NCI-H187 (cell line): ENCODE results near the gene TNFRSF13B.
"Not testable (repeated sequence)": the region's sequence is repeated elsewhere in the genome, so short reads cannot be mapped to it uniquely, and the experiment has no call there.

Experiments used
- DNase-seq, 2 experiments: peaks; one replicate each; lab custom pipeline; 2025; lab: John Stamatoyannopoulos, UW

The TNFRSF13B gene

DNA sequence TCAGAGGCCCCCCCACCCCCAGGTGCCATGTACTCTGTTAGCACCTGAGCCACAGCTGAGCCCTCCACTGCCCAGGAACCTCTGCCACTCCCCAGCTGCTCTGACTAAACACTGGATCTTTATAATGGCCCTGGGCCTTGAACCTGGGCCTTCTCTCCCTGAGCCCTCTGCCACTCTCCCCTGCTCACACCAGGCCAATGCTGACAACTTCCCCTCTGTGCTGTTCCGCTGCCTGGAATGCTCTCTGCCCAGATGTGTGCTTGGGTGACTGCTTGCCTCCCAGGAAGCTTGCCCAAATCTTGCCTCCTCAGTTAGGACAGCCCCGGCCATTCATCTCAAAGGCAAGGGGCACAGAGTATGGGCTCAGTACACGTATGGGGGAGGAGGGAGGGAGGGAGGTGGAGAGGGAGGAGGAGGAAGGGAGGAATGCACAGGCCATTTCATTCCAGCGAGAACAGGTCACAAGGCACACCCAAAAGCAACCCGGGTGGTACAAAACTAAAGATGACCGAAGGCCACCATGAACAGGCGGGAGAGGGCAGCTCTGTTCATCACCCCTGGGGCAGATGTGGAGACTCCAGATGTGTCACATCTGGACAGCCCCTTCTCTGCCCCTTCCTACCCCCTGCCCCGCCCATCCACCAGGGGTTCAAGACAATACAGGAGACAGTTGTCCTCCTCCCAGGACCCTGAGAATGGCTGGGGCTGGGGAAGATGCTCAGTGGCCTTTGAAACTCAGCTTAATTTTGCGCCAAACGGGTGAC lies 15.3 kb upstream of the TNFRSF13B start:
- no peak for DNase-seq

DNA sequence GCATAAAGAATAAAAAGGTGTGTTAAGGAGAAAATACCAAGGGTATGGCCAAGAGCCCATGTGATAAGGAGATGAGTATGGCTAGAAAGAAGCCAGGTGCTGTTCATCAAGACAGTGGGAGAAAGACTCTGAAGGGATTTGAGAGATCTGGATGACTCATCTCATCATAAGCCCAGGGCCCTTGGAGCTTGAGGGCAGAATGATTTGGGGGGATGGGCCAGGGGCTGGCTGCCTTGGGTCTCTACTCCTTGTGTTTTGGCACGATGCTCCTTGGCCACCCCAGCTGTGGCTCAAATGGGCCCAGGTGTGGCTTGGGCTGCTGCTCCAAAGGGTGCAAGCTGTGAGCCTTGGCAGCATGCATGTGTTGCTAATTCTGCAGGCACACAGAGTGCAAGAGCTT lies 14.5 kb upstream of the TNFRSF13B start:
- DNase-seq: no peak

DNA sequence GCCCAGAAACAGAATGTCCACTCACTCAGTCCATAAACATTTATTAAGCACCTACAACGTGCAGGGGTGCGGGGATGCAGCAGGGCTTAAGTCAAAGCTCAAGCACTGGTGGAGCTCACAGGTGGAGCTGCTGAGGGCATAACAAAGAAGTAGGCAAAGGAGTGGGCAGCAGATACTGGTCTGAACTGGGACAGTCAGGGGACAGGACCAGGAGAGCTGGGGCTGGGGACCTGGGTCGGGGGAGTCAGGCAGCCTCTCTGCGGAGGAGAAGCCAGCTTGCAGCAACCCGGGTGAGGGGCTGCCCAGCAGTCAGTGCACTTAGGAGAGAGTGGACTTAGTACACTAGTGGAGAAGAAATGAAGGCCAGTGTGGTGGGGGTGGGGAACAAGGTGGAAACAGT lies 10.0 kb upstream of the TNFRSF13B start:
- no peak for DNase-seq

DNA sequence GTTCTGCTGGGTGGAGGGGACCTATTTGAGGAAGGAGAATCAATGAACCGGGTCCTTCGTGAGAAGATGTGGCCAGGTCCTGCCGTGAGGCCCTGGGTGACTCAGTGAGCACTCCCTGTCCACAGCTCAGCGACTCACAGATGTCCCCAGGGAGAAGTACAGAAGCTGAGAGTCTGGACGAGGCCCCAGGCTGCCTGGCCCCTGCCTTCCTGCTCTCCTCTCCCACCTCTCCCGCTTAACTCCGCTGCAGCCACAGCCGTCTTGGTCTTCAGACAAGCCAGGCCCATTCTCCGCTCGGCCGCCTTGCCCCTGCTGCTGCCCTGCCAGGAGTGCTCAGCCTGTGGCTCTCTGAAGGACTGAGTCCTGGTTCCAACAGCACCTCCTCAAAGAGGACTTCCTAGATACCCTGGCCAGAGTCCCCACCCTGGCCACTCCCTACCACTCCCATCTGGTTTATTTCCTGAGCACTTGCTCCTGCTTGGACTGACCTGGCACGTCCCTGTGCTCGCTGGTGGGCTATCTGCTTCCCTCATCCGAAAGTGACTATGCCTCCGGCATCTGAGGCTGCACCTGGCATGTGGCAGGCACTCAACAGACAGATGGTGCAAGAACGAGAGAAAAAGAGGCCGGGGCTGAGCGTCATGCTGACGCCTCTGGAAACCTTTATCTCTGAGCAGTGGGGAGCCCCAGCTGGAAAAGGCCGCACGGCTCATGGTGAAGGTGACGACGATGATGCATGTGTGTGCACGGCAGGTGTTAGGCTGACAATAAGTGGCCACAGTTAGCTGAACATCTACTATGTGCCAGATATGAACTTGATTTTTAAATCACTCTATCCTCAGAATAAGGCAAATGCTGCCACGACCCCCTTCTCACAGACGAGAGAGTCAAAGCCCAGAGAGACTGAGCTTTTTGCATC lies 9.2 kb upstream of the TNFRSF13B start:
- DNase-seq: no peak

DNA sequence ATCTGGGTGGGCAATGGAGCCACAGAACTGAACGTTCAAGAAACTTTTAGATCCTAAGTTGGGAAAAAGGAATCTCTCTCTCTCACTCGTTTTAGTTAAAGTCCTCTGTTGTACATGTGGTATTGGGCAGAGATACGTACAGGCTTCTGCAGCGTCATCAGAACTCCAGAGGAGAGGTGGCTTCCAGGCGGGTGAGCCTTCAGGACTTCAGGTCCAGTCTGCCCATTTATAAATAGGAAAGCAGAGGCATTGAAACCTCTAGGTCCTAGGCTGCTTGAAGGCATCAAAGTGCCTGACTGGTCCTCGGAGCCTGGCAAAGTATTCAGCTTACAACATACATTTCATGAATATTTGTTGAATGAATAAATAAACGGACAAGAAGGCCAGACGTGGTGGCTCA lies 8.1 kb upstream of the TNFRSF13B start:
- DNase-seq: no peak

DNA sequence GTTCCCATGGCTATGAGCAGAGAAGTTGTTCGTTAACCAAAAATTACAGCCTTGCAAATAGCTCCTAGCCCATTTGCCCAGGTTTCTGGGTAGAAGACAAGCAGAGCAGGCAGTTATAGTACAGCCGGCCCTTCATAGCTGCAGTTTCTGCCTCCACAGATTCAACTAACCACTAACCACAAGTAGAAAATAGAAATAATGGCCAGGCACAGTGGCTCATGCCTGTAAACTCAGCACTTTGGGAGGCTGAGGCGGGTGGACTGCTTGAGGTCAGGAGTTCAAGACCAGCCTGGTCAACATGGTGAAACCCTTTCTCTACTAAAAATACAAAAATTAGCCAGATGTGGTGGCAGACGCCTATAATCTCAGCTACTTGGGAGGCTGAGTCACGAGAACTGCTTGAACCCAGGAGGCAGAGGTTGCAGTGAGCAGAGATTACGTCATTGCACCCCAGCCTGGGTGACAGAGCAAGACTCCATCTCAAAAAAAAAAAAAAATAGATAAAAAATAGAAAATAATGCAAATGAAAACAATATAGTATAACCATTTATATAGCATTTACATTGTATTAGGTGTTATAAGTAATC lies 7.4 kb upstream of the TNFRSF13B start:
- DNase-seq: not testable (repeated sequence)

DNA sequence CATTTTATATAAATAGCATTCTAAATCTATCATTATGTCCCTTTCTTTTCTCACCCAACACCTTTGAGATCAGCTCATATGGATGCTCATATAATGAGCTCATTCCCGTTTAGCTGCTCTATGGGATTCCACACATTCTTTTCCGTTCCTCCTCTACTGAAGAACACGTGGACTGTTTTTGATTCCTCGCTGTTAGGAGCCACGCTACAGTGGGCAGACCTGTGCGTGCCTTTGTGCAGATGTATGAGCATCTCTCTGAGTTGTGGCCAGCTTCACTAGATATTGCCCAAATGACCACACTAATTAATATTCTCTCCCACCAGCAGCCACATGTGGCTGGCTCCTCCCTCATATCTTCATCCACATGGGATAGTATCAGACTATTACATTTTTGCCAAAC lies 6.0 kb upstream of the TNFRSF13B start:
- no peak for DNase-seq

DNA sequence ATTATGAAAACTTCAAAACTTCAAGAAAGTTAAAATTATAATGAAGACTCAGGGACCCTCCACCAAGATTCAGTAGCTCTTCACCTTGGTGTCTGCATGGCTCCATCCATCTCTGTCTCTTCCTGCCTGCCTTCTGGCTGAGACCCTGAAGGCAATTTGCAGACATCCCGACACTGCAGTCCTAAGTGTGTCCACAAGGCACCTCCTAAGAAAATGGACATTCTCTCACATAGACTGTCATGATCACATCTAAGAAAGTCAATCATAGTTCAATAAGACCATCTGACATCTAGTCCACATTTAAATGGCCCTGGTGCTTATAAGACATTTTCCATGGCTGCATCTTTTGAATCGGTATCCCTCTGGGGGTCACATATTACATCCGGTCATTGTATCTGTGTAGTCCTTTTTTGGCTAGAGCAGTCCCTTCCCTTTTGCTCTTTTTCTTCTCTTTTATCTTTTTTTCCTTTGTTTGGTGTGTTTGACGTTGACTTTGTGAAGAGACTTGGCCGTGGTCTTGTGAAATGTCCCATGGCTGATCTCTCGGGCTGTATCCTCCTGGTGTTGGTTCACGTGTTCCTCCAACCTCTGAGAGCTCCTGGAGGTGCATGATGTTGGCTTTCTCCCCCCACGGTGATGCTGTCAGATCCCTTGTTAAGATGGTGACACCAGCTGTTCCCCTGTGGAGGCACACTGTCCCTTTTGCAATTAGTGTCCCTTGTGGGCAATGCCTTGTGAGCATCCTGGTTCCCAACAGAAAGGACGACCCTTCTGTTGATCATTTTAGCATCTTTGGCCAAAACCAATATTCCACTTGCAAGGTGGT lies 5.0 kb upstream of the TNFRSF13B start:
- DNase-seq: no peak

DNA sequence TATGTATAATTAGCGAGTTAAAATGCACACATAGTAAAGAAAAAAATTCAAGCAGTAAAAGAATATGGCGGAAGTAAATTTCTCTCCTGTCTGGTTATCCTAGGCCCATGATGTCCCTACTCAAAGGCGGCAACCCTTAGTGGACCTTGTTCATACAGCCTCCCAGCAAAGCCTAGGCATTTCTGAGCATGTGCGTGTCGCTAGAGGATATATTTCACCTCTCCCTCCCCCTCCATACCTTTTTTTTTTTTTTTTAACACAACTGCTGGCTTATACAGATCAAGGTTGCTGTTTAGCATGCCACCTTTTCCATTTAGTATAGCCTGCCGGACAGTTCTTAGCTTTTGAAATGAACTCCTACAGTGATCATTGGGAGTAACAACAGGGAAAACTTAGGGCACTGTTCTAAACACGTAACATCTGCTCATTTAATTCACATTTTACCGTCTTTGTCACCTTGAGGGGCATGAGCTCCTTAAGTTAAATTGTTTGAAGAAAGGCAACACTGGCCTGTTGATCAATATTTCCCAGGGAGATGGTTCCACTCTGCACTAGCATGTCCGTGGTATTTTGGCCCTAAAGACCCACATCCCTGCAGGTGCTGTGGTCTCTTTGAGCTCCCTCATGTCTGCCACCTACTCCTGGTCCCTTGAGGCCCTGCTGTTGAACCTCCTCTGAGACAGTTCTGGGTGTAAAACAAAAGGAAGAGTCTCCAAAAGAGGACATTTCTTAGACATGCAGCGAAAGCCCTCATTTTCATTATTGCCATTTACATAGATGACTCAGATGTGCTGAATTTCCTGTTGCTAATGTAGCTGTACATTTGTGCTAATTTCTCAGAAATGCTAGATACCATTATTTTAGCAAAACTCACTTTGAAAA lies 4.1 kb upstream of the TNFRSF13B start:
- DNase-seq: no peak

DNA sequence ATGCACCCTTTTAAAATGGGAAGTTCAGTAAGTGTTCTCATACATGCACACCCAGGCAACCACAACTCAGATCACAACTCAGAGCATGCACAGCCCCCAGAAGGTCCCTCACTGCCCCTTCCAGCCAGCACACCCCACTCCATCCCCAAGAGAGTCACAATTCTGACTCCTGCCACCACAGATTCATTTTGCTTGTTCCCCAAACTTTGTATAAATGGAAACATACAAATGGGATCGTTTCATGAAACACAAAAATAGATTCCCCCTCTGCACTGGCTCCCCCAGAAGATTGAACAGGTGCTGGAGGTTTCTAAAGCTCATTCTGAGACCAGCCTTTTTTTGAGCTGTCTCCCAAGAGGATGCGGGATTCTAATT lies 3.3 kb upstream of the TNFRSF13B start:
- no peak for DNase-seq

DNA sequence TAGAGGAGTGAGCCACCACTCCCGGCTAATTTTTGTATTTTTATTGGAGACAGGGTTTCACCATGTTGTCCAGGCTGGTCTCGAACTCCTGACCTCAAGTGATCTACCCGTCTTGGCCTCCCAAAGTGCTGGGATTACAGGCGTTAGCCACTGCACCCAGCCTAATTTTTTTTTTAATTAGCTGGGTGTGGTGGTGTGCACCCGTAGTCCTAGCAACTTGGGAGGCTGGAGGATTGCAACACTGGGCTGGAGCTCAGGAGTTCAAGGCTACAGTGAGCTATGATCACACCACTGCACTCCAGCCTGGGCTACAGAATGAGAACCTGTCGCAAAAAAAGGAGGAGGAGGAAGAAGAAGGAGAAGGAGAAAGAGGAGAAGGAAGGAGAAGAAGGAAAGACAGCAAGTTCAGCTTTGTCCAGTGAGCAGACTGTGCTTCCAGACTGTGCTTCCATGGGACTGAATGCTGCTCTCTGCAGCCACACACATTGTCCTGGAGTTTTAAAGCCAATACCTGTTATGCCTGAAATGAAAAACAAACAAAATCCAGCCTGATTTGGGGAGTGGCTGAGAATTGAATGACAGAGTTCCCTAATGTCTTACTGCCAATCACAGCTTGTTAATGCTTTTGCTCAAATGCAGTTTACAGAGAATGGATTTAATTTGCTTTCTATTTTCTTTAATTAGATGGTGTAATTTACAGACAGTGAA lies 2.8 kb upstream of the TNFRSF13B start:
- no peak for DNase-seq

DNA sequence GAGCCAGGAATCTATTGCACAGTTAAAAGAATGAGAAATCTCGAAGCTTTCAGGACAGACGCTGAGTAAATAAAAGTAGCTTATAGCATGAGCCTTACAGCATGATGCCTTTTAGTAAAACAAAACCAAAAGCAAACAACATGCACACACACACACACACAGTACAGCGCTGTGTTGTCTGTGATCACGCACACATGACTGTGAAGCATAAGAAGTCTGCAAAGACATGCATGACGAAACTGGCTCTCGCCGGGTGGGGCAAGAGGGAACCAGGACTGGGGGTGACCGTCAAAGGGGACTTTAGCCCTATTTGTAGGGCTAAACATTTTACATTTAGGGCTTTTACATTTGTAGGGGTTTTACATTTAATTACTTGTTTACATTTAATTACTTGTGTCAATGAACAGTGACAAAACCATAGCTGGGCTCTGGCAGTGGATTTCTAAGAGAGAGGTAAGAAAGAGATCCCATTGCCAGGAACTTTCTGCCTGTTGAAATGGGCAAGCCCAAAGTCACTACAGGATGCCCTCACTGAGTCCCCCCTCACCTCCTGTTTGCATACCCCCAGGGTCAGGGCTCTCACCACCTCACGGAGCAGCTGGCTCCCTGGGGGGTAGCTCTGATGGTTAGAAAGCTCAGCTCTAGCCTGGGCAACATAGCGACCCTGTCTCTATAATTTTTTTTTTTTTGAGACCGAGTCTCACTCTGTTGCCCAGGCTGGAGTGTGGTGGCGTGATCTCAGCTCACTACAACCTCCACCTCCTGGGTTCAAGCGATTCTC lies 2.0 kb upstream of the TNFRSF13B start:
- DNase-seq: no peak

DNA sequence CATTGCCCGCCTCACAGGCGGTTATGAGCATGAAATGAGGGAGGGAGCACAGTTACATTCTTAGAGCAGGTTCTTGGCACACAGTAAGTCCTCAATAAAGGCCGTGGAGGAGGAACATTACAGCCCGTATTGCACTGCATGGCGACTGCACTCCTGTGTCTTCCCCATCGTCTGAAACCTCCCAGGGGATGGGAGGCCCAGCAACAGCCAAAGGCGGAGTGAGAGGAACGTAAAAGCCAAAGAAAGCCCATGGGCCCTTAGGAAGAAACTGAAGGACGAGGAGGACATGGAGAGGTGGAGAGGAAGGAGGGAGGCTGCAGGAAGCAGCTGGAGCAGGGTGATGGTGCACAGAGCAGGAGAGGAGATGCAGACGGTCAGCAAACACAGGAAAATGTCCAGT lies 1.1 kb upstream of the TNFRSF13B start:
- not testable (repeated sequence) for DNase-seq

DNA sequence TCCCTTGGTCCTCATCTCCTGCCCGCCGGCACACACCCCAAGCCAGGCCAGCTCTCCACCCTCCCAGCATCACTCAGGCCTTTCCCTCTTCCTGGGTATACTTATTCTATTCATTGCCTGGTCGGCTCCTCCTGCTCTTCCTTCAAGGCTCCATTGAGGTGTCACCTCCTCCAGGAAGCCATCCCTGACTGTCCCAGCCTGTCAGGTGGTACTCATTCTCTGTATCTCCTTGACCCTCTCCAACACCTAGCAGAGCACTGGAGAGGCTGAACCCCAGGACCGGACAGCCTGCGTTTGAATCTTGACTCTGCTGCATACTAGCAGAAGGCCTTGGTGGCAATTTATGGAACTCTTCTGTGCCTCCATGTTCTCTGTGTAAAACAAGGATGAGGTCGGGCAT lies 428 bp upstream of the TNFRSF13B start:
- DNase-seq: no peak

DNA sequence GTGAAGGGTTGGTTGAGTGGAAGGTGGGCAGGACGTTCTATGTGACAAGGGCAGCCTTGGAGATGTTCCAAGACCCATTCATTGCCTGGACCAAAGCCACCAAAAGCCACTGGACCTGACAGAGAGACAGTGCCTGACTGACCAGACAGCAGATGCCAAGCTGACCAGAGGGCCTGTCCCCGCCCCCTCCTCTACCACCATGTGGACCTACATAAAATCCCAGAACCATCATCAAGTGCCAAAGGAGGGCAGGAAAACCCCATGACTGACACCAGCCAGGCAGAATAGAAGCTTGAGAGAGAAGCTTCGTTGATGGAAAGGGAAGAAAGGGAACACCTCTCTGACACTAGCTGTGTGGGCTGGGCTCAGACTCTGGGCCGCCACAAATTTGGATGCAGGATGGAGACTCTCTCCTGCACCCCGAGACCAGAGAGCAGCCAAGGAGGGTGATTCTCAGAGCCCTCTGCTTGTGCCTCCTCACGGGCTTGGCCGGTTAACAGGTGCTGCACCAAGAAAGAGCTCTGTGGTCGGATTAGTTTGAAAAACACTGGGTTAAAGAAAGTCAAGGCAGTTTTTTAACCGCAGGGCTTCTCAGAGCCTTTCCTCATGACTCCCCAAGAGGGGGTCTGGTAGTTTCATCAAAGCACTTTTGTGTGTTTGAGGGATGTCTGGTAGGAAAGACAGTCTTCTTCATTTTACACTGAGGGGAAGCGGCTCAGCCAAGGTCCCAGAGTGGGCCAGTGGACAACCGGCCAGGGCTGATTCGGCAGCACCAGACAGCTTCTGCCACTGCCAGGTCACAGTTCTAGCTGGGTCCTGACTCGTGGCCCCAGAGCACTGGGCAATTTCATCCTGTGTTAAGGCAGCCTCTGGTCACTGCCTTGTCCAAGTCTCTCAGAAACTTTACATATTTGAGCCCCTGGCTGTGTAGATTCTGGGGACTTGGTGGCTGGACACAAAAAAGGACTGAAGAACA lies 1.7 kb downstream of the TNFRSF13B start:
- DNase-seq: no peak

DNA sequence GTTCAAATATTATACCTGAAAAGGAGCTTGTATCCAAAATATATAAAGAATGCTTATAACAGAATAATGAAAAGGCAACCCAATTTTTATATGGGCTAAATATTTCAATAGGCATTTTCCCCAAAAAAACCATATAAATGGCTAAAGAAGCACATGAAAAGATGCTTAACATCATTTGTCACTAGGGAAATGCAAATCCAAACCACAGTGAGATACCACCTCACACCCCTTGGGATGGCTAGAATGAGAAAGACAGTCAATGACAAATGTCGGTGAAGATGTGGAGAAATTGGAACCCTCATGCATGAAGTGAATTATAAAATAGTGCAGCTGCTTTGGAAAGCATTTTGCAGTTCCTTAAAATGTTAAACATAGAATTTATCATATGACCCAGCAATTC lies 3.1 kb downstream of the TNFRSF13B start:
- DNase-seq: no peak

DNA sequence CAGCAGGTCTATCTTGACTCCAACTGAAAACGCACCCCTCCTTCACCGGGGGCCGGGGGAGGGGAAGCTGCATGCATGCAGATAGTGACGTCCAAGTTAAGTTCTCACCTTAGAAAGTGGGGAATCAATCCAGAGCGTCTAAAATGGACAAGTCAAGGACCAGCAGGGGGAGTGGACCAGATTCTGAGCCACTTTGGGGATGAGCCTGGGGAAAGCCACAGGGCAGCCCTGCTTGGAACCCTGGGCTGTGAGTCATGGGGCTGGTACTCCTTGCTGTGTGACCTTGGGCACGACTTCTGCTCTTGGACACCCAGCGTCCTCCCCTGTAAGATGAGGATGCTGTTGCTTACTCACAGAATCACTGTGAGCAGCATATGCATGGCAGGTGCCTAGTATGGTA lies 9.1 kb downstream of the TNFRSF13B start:
- DNase-seq: no peak

DNA sequence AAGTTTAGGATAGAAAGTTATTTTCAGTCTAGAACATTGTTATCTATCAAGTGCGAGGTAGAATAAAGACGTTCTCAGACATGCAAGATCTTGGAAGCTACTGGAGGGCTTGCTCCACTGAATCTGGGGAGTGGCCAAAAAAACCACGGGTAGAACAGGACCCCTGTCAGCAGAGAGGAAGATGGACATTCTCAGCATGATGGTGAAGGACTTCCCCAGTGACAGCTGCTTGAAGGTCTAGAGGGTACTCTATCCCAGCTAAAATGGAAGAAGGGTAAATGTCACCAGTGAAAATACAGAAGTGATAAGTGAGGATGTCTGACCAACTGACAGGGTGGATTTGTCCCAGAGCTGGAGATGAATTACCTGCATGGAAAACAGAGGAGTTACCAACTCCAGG lies 10.1 kb downstream of the TNFRSF13B start:
- no peak for DNase-seq
